Activated CD4-positive, alpha-beta T cell treated with anti-CD3 and anti-CD28 coated beads for 36 hours (primary cell): ENCODE results near the gene TMEM81. TPM values are rescaled to one million over a fixed set of nuclear protein-coding genes. Genes with fewer than 3 reads are reported as not detected.

ENCODE experiments used
- ATAC-seq: fragments of 200-7000 bp; cut with Tn5 transposase; one replicate; pipeline ENCODE4 v1.10.0; 2021; ENCODE audit warnings: mild to moderate bottlenecking, moderate library complexity
- CTCF ChIA-PET: fragments of 350-600 bp; sonication (Branson Sonifier 250); formaldehyde crosslinking; loops from one replicate; lab custom pipeline; 2021; ENCODE audit warnings: antibody characterized with exemption; lab: Charles Lee
- POLR2A ChIA-PET: fragments of 350-600 bp; sonication (Branson Sonifier 250); formaldehyde crosslinking; loops from one replicate; lab custom pipeline; 2021; ENCODE audit warnings: antibody characterized with exemption, inconsistent platforms; lab: Charles Lee
- DNase-seq: peaks from one replicate; pipeline ENCODE4 v3.0.0-alpha.2; 2020
- H3K27ac Mint-ChIP-seq: one replicate; pipeline ENCODE4 v1.8.0; 2021; ENCODE audit warnings: mixed read lengths
- H3K27me3 Mint-ChIP-seq: one replicate; pipeline ENCODE4 v1.8.0; 2021; ENCODE audit warnings: mixed read lengths
- H3K36me3 Mint-ChIP-seq: one replicate; pipeline ENCODE4 v1.8.0; 2021; ENCODE audit warnings: low read depth, mixed read lengths
- H3K4me1 Mint-ChIP-seq: one replicate; pipeline ENCODE4 v1.8.0; 2021; ENCODE audit warnings: mixed read lengths
- H3K4me3 Mint-ChIP-seq: one replicate; pipeline ENCODE4 v1.8.0; 2021; ENCODE audit warnings: mild to moderate bottlenecking, moderate library complexity, mixed read lengths
- H3K9me3 Mint-ChIP-seq: one replicate; pipeline ENCODE4 v1.8.0; 2021; ENCODE audit warnings: low read depth, mixed read lengths
- intact Hi-C, 2 experiments: fragments of 100-400 bp; cut with DNase I in 1 of 2; cut with micrococcal nuclease in 1 of 2; formaldehyde crosslinking; loops; one replicate each; pipeline versions ENCODE4 v1.14.2 to v1.15.1; 2022 to 2024; cut with DNase I, micrococcal nuclease
- total RNA-seq, 2 experiments: library from RNA; stranded (reverse); gene quantifications; one replicate each; pipeline ENCODE4 v1.2.3, GENCODE V29; 2021

The TMEM81 gene
- total RNA-seq, 2 experiments from 2014 or later: 1.9 to 2.8 TPM

DNA sequence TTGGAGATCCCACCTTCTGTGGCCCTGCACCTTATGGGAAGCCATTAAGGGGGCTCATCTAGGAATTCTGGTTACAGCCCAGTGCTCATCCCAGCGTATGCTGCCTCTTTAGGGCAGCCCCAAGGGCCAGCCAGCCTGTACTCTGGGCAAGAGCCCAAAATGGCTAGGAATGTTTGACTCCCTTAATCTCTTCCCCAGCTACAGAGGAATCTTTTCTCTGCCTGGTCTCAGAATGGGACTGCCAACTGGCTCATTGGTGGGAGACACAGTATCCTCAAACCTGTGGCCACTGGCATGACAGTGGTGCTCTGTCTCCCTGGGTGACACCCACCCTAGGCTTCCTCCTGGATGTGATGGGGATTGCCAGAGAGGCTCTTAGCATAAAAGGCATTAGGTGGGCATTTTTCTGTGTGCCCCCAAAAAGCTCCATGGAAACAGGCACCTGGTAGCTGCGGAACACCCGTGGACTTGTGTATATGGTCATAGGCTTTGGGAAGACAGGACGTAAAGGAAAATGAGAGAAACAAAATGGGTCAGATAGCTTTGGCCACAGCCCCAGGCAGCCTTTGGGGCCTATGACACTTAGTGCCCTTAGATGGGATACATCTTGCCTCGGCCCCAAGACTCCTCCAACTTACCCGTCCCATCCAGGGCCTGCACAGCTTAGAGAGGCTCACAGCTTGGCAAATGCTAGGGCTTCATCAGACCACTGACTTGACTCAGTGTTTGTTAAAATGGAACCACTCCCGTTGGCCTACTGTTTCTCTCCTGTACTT, 6.9 kb downstream of the TMEM81 start:
- no peaks in the 10 kb centered on the region for H3K27me3 Mint-ChIP-seq
- intact Hi-C loops: no loop called here
- POLR2A ChIA-PET: no interaction called here
- no peaks in the 10 kb centered on the region for H3K4me1 Mint-ChIP-seq
- H3K27ac Mint-ChIP-seq: no peak overlapping the region
- H3K36me3 Mint-ChIP-seq: no peaks in the 10 kb centered on the region
- CTCF ChIA-PET: no interaction called here
- ATAC-seq (no peak), DNase-seq (no peak)
- no peak overlapping the region for H3K4me3 Mint-ChIP-seq
- H3K9me3 Mint-ChIP-seq: no peaks in the 10 kb centered on the region

DNA sequence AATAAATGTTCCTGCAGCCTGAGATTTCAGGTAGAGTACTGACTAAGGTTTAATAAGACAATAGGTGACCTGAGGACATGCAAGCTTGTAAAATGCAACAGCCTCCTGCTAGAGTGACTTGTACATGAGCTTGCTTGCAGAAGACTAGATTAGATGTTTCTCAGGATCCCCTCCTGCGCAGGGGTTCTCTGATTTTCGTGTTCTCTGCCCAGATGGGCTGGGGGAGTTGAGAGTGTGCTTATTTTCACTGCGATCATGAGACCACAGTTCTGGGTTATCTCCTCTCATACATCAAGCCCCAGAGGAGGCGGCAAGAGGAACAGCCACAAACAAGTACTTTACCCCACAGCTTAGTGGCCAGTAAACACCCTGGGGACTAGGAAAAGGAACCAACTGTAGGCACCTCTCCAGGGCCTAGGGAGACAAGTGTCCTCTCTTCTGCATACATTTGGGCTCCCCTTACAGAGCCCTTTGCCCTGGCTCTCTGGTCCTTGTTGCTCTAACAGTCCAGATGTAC, 8.0 kb downstream of the TMEM81 start:
- Mint-ChIP-seq H3K27ac (no peak overlapping the region), H3K27me3 (no peaks in the 10 kb centered on the region), H3K4me3 (no peak overlapping the region), H3K9me3 (no peaks in the 10 kb centered on the region), H3K36me3 (no peaks in the 10 kb centered on the region), H3K4me1 (no peaks in the 10 kb centered on the region)
- ChIA-PET CTCF (interaction anchor here (0.6 to 2.9 kb wide), 6 partner anchors 10 to 1862 kb away, joined by 3 to 12 read pairs (median 4); no protein-coding TSS in a partner anchor), POLR2A (no interaction called here)
- no peak for ATAC-seq
- DNase-seq: no peak
- intact Hi-C loops: no loop called here

DNA sequence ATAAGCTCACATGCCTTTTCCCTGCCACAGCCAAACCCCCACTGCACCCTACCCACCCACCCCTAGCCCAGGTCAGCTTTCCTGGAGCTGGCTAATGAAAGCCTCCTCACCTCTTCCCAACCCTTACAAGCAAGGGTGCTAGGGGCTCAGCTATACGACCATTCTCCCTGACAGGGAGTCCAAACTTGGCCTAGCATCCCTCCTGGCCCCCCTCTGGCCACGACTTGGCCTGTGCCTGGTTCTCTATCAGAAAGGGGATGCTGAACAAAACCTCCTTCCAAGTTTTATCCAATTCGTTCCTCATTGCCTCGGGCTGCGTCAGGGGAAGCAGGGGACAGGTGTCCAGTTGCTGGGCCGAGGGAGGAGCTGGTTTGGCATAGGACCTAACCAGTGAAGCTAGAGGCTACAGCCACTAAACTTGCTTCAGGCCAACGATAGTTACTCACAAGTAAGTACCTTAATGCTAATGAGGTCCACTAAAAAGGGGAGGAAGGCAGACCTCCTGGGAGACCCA, 8.6 kb downstream of the TMEM81 start:
- DNase-seq (no peak), ATAC-seq (no peak)
- Mint-ChIP-seq H3K27ac (no peak overlapping the region), H3K4me1 (no peaks in the 10 kb centered on the region), H3K4me3 (no peak overlapping the region), H3K36me3 (no peaks in the 10 kb centered on the region), H3K27me3 (no peaks in the 10 kb centered on the region), H3K9me3 (no peaks in the 10 kb centered on the region)
- intact Hi-C loops: no loop called here
- CTCF ChIA-PET: interaction anchor here (0.6 to 2.9 kb wide), 7 partner anchors 9 to 1861 kb away, joined by 3 to 12 read pairs (median 4); no protein-coding TSS in a partner anchor
- POLR2A ChIA-PET: interaction anchor here (0.7 kb wide), 1 partner anchor 1142 kb away, joined by 3 read pairs; no protein-coding TSS in a partner anchor

DNA sequence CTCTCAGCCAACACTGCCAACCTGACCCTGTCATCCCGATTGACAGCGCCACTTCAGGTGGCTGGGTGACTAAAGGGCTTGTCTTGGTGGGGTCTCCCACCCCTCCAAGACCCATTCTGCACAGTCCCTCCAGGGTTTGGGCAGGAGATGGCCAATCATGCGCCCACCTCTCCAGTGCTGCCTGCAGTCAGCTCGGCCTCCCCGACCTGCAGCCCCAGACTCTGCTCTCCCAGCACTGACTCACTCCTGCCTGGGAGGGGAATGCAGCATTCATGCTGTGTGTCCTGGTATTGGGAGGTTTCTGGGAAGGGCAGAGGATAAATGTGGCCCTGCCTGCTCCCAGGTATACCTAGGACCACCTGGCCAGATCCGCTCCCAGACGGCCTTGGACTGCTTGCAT, 9.7 kb downstream of the TMEM81 start:
- no peak for ATAC-seq
- POLR2A ChIA-PET: no interaction called here
- DNase-seq: no peak
- Mint-ChIP-seq H3K27ac (no peak overlapping the region), H3K4me3 (no peak overlapping the region), H3K4me1 (no peaks in the 10 kb centered on the region), H3K27me3 (no peaks in the 10 kb centered on the region), H3K9me3 (no peaks in the 10 kb centered on the region), H3K36me3 (no peaks in the 10 kb centered on the region)
- CTCF ChIA-PET: interaction anchor here (2.9 kb wide), 1 partner anchor 13 kb away, joined by 12 read pairs; no protein-coding TSS in a partner anchor
- intact Hi-C loops: no loop called here

DNA sequence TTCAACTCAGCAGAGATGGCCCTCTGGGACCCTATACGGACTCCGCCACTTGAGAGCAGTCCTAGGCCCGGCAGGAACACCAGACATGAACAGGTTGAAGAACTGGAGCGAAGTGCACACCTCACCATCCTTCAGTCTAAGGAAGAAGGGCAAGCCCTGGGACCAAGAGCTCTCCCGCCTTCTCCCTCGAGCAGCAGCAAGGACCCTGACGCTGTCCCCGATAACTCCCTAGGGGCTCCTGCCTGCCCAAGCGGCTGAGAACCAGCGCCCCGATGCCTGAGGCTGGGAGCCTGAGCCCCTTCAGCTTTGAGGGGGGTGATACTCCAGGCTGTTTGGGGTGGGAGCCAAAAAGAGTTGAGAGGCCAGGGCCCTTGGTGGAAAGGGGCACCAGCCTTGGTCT, 10.2 kb downstream of the TMEM81 start:
- CTCF ChIA-PET: interaction anchor here (0.6 to 2.9 kb wide), 2 partner anchors 9 to 13 kb away, joined by 3 to 12 read pairs; no protein-coding TSS in a partner anchor
- no peak for ATAC-seq

DNA sequence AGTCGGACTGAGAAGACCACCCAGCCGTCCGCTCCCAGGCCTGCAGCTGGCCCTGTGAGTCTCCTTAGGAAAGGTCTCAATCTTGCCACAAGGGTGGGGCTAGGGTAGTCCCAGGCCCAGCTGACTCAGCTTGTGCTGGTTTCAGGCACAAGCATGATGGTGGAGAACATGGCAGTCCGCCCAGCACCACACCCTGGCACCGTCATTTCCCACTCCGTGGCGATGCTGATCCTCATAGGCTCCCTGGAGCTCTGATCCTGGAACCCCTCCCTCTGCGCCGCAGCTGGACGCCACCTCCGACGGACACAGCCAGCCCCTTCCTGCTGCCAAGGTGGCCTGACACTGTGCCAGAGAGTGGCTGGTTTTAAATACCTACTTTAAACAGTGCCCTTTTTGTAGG, 10.7 kb downstream of the TMEM81 start:
- no peaks in the 10 kb centered on the region for H3K4me1 Mint-ChIP-seq
- ChIA-PET CTCF (interaction anchor here (0.6 kb wide), 1 partner anchor 10 kb away, joined by 3 read pairs; no protein-coding TSS in a partner anchor), POLR2A (no interaction called here)
- no peaks in the 10 kb centered on the region for H3K36me3 Mint-ChIP-seq
- intact Hi-C loops: no loop called here
- no peak overlapping the region for H3K4me3 Mint-ChIP-seq
- DNase-seq (no peak), ATAC-seq (no peak)
- no peaks in the 10 kb centered on the region for H3K27me3 Mint-ChIP-seq
- H3K9me3 Mint-ChIP-seq: no peaks in the 10 kb centered on the region
- H3K27ac Mint-ChIP-seq: no peak overlapping the region

More for the DNA sequence above, 10.2 kb downstream of the TMEM81 start:
- Mint-ChIP-seq H3K4me1 (no peaks in the 10 kb centered on the region), H3K27ac (no peak overlapping the region), H3K36me3 (no peaks in the 10 kb centered on the region), H3K4me3 (no peak overlapping the region), H3K27me3 (no peaks in the 10 kb centered on the region), H3K9me3 (no peaks in the 10 kb centered on the region)
- no peak for DNase-seq
- POLR2A ChIA-PET: no interaction called here
- intact Hi-C loops: no loop called here

DNA sequence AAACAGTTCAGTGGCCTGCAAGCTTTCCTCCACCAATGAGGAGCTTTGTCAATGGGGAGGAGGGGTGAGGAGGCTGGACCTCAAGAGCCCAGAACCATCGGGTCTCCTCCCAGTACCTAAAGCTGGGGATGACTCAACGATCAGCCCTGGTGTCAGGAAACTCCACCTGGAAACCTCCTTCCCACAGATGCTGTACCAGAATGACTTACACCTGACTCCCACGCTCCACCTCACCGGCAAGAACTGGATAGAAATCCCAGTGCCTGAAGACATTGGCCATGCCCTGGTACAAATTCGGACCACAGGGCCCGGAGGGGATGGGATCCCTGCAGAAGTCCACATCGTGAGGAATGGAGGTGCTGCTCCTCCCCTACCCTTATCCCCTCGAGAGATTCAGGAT, 11.4 kb downstream of the TMEM81 start:
- DNase-seq (no peak), ATAC-seq (no peak)
- Mint-ChIP-seq H3K4me3 (no peak overlapping the region), H3K27me3 (no peaks in the 10 kb centered on the region), H3K9me3 (no peaks in the 10 kb centered on the region), H3K4me1 (no peaks in the 10 kb centered on the region), H3K36me3 (no peaks in the 10 kb centered on the region), H3K27ac (no peak overlapping the region)
- intact Hi-C loops: no loop called here
- POLR2A ChIA-PET: interaction anchor here (0.6 kb wide), 1 partner anchor 27 kb away, joined by 3 read pairs; no protein-coding TSS in a partner anchor
- CTCF ChIA-PET: interaction anchor here (0.6 to 0.9 kb wide), 3 partner anchors 10 to 108 kb away, joined by 3 to 4 read pairs (median 4); no protein-coding TSS in a partner anchor

DNA sequence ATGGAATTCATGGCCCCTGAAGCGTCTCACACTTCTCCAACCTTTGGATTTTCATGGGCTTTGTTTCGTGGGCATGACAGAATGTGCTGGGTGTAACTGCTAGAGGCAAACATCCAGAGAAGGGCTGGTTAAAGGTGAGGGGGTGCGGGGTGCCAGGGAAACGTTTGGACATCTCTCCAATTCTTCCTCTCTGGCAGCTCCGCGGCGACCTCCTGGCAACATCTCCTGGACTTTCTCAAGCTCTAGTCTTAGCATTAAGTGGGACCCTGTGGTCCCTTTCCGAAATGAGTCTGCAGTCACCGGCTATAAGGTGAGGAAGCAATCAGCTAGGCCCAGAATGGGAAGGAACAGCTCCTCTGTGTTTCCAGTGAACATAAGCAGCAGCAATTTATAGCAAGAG, 12.0 kb downstream of the TMEM81 start:
- H3K4me1 Mint-ChIP-seq: no peaks in the 10 kb centered on the region
- DNase-seq: no peak
- H3K9me3 Mint-ChIP-seq: no peaks in the 10 kb centered on the region
- CTCF ChIA-PET: interaction anchor here (0.6 to 1.3 kb wide), 5 partner anchors 10 to 131 kb away, joined by 3 to 4 read pairs (median 4); no protein-coding TSS in a partner anchor
- H3K27ac Mint-ChIP-seq: no peak overlapping the region
- H3K4me3 Mint-ChIP-seq: no peak overlapping the region
- no peak for ATAC-seq
- POLR2A ChIA-PET: interaction anchor here (0.6 kb wide), 2 partner anchors 26 to 189 kb away, joined by 3 to 6 read pairs; no protein-coding TSS in a partner anchor
- intact Hi-C loops: no loop called here
- H3K27me3 Mint-ChIP-seq: no peaks in the 10 kb centered on the region
- no peaks in the 10 kb centered on the region for H3K36me3 Mint-ChIP-seq

DNA sequence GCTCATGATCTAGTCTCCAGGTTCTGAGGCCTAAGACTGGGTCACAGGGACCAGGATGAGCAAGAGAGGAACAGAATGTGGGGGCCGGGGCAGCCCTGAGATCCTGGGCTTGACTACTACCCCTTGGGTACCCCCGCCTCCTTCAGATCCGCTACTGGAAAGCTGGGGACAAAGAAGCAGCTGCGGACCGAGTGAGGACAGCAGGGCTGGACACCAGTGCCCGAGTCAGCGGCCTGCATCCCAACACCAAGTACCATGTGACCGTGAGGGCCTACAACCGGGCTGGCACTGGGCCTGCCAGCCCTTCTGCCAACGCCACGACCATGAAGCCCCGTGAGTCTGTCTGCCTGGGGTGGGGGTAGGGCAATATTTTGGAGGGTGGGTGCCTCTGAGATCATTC, 12.5 kb downstream of the TMEM81 start:
- H3K27me3 Mint-ChIP-seq: no peaks in the 10 kb centered on the region
- DNase-seq (no peak), ATAC-seq (no peak)
- no peak overlapping the region for H3K4me3 Mint-ChIP-seq
- no peaks in the 10 kb centered on the region for H3K4me1 Mint-ChIP-seq
- no peak overlapping the region for H3K27ac Mint-ChIP-seq
- intact Hi-C loops: no loop called here
- no peaks in the 10 kb centered on the region for H3K36me3 Mint-ChIP-seq
- ChIA-PET POLR2A (interaction anchor here (0.6 kb wide), 1 partner anchor 189 kb away, joined by 6 read pairs; no protein-coding TSS in a partner anchor), CTCF (interaction anchor here (0.6 to 1.3 kb wide), 4 partner anchors 9 to 325 kb away, joined by 3 to 4 read pairs (median 4); no protein-coding TSS in a partner anchor)
- no peaks in the 10 kb centered on the region for H3K9me3 Mint-ChIP-seq

DNA sequence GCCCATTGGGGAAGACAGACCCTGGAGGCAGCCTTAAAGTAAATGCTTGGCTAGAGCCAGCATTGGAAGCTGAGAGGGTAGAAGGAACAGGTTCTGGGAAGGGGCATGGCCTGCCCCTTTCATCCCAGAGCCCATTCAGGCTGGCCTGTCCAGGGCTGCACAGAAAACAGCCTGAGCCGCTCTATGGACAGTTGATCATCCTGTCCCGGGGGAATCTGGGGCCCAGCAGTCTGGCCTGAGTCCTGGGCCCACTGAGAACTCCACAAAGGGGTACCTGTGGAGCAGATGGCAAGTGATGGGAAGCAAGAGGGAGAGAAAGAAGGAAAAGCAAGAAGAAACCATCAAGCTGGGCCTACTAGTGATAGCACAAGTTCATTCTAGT, 13.2 kb downstream of the TMEM81 start:
- no peak overlapping the region for H3K4me3 Mint-ChIP-seq
- no peaks in the 10 kb centered on the region for H3K36me3 Mint-ChIP-seq
- no peaks in the 10 kb centered on the region for H3K9me3 Mint-ChIP-seq
- no peak for ATAC-seq
- DNase-seq: no peak
- intact Hi-C loops: no loop called here
- no peaks in the 10 kb centered on the region for H3K4me1 Mint-ChIP-seq
- CTCF ChIA-PET: interaction anchor here (0.6 to 1.3 kb wide), 2 partner anchors 9 to 326 kb away, joined by 3 to 4 read pairs; no protein-coding TSS in a partner anchor
- H3K27me3 Mint-ChIP-seq: no peaks in the 10 kb centered on the region
- POLR2A ChIA-PET: no interaction called here
- no peak overlapping the region for H3K27ac Mint-ChIP-seq

DNA sequence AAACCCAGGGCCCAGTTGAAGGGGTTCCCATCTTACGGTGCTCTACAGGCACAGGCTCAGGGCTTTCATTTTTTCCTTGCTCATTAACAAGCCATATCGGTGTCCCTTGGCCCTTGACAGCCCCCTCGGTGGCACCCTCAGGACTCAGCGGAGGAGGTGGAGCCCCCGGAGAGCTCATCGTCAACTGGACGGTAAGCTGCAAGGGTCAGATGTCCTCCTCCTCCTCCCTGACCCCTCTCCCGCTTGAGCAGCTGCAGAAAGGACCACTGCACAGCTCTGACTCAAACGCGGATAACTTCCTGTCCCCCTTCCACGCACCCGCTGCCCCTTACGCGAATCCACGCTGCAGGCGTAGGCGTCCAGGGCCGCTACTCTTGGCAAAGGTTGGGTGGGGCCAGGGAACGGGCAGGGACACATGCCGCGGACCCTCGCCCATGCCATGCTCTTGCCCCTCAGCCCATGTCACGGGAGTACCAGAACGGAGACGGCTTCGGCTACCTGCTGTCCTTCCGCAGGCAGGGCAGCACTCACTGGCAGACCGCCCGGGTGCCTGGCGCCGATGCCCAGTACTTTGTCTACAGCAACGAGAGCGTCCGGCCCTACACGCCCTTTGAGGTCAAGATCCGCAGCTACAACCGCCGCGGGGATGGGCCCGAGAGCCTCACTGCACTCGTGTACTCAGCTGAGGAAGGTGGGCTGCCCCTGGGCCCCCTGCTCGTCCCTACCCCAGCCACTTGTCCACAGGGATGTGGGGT, 14.7 kb downstream of the TMEM81 start:
- intact Hi-C loops: no loop called here
- Mint-ChIP-seq H3K4me1 (no peaks in the 10 kb centered on the region), H3K27me3 (no peaks in the 10 kb centered on the region), H3K9me3 (no peaks in the 10 kb centered on the region), H3K36me3 (no peaks in the 10 kb centered on the region), H3K4me3 (no peak overlapping the region), H3K27ac (no peak overlapping the region)
- CTCF ChIA-PET: interaction anchor here (0.6 to 2.1 kb wide), 2 partner anchors 32 to 80 kb away, joined by 3 to 9 read pairs; no protein-coding TSS in a partner anchor
- no peak for ATAC-seq
- POLR2A ChIA-PET: no interaction called here
- DNase-seq: no peak
